ENCODE measurements around the gene ARHGAP4.

The ARHGAP4 gene

GRCh38 chrX:153955228-153955732 lies 29.2 kb upstream of the ARHGAP4 start:
- no peak for FAIRE-seq
- no peak for TF ChIP-seq CTCF (IDR thresholded peaks at IDR 0.05; ENCODE audit: insufficient read depth, missing control alignments)

GRCh38 chrX:153954558-153955227 lies 28.6 kb upstream of the ARHGAP4 start:
- no peak for TF ChIP-seq CTCF (IDR thresholded peaks at IDR 0.05; ENCODE audit: insufficient read depth, missing control alignments)
- FAIRE-seq = no peak
- no peak for DNase-seq (ENCODE audit: insufficient read length, low spot score)

More at GRCh38 chrX:153955228-153955732, 29.2 kb upstream of the ARHGAP4 start:
- DNase-seq (ENCODE audit: insufficient read length, low spot score) = no peak

GRCh38 chrX:153953892-153954557 lies 28.0 kb upstream of the ARHGAP4 start:
- DNase-seq (ENCODE audit: insufficient read length, low spot score) (no peak), FAIRE-seq (no peak)
- TF ChIP-seq CTCF (IDR thresholded peaks at IDR 0.05; ENCODE audit: insufficient read depth, missing control alignments) = no peak

GRCh38 chrX:153953342-153953830 lies 27.3 kb upstream of the ARHGAP4 start:
- DNase-seq (ENCODE audit: insufficient read length, low spot score) (peak; percentile 74), FAIRE-seq (no peak)
- peak; percentile 59 for TF ChIP-seq CTCF (IDR thresholded peaks at IDR 0.05; ENCODE audit: insufficient read depth, missing control alignments)

- DNase-seq (ENCODE audit: insufficient read length, low spot score) (no peak), FAIRE-seq (no peak)
- TF ChIP-seq CTCF (IDR thresholded peaks at IDR 0.05; ENCODE audit: insufficient read depth, missing control alignments) = no peak
Observed at GRCh38 chrX:153952373-153953026, 26.4 kb upstream of the ARHGAP4 start.

GRCh38 chrX:153951683-153952372 lies 25.8 kb upstream of the ARHGAP4 start:
- no peak for DNase-seq (ENCODE audit: insufficient read length, low spot score)
- no peak for FAIRE-seq
- TF ChIP-seq CTCF (IDR thresholded peaks at IDR 0.05; ENCODE audit: insufficient read depth, missing control alignments) = no peak
